ENCODE data around the gene SELENOV. TPM values are rescaled to one million over a fixed set of nuclear protein-coding genes. Genes with fewer than 3 reads are reported as not detected.

Gene SELENOV
- total and polyA plus RNA-seq, 12 donors: not detected

DNA sequence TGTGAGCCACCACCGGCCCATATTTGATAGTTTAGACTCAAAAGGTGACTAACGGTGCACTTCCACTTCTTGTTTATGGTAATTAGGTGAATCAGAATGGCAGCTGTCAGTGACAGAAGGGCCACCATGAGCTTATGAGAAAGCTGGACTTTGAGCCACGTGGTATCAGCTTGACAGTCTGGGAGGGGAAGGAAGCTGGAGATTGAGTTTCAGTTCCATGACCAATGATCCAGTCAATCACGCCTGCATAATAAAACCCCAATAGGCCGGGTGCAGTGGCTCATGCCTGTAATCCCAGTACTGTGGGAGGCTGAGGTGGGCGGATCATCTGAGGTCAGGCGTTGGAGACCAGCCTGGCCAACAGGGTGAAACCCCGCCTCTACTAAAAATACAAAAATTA is 9.6 kb downstream of the SELENOV start:
- no peaks in the 10 kb centered on the region for H3K36me3 ChIP-seq (replicated peaks in 1 of 2)
- H3K27me3 ChIP-seq: no peaks in the 10 kb centered on the region
- H3K27ac ChIP-seq: no peak overlapping the region
- DNase-seq: no peak
- H3K9me3 ChIP-seq (replicated peaks in 1 of 3): no peaks in the 10 kb centered on the region
- intact Hi-C loops (cut with DNase I): no loop called here
- 80 to 94% (median 85%) methylated on average over 7 to 8 of the region's 8 CpGs for WGBS, 4 donors
- H3K4me1 ChIP-seq (replicated peaks in 1 of 2): no peaks in the 10 kb centered on the region
- H3K4me3 ChIP-seq: no peak overlapping the region
- TF ChIP-seq, protein P1, sequence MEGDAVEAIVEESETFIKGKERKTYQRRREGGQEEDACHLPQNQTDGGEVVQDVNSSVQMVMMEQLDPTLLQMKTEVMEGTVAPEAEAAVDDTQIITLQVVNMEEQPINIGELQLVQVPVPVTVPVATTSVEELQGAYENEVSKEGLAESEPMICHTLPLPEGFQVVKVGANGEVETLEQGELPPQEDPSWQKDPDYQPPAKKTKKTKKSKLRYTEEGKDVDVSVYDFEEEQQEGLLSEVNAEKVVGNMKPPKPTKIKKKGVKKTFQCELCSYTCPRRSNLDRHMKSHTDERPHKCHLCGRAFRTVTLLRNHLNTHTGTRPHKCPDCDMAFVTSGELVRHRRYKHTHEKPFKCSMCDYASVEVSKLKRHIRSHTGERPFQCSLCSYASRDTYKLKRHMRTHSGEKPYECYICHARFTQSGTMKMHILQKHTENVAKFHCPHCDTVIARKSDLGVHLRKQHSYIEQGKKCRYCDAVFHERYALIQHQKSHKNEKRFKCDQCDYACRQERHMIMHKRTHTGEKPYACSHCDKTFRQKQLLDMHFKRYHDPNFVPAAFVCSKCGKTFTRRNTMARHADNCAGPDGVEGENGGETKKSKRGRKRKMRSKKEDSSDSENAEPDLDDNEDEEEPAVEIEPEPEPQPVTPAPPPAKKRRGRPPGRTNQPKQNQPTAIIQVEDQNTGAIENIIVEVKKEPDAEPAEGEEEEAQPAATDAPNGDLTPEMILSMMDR (IDR thresholded peaks at IDR 0.05): no peak
- TF ChIP-seq POLR2A (IDR thresholded peaks at IDR 0.05): no peak

DNA sequence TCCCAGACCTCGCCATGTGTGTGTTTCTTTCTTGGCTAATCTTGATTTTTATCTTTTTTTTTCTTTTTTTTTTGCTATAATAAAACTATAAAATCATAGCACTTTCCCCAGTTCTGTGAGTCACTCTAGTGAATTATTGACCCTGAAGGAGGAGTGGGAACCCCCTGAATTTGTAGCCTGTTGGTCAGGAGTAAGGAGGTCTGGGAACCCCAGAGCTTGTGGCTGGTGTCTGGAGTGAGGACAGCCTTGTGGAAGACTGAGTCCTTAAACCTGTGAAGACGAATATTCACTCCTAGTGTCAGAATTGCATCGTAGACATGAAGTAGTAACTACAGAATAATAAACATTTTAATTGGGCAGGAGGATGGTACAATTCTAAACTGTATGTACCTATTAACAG is 10.3 kb downstream of the SELENOV start:
- no peaks in the 10 kb centered on the region for H3K4me1 ChIP-seq (replicated peaks in 1 of 2)
- no peak for TF ChIP-seq POLR2A (IDR thresholded peaks at IDR 0.05)
- TF ChIP-seq, protein P1 (IDR thresholded peaks at IDR 0.05): no peak
- H3K27ac ChIP-seq: no peak overlapping the region
- WGBS, 4 donors: 91 to 99% (median 96%) methylated on average over 3 of the region's 3 CpGs
- H3K36me3 ChIP-seq (replicated peaks in 1 of 2): no peaks in the 10 kb centered on the region
- H3K9me3 ChIP-seq (replicated peaks in 1 of 3): no peaks in the 10 kb centered on the region
- intact Hi-C loops (cut with DNase I): no loop called here
- H3K4me3 ChIP-seq: no peak overlapping the region
- DNase-seq: no peak
- no peaks in the 10 kb centered on the region for H3K27me3 ChIP-seq

DNA sequence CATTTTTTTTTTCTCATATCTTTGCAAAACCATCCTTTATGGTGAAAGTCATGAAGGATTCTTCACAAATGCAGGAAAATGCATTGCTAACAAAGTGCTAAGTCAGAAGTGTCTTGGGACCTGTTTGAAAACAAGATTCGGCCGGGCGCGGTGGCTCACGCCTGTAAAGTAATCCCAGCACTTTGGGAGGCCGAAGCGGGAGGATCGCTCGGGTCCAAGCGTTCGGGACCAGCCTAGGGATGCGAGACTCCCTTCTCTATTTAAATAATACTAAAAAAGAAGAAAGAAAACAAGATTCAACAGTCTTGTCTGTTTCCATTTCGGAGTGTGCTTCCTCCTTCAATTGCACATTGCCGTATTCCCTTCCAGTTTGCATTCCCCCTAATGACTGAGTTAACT is 16.9 kb downstream of the SELENOV start:
- Histone ChIP-seq H3K9me3 (replicated peaks in 1 of 3) (no peaks in the 10 kb centered on the region), H3K36me3 (replicated peaks in 1 of 2) (no peaks in the 10 kb centered on the region), H3K4me1 (replicated peaks in 1 of 2) (peaks cover 9 to 17% of the 10 kb centered on the region in 2 donors), H3K27ac (peak overlapping the region in 4 of 5 donors; percentile 74 to 91 (median 85)), H3K27me3 (no peaks in the 10 kb centered on the region), H3K4me3 (peak overlapping the region; percentile 13 to 90 (median 48))
- WGBS, 4 donors: 27 to 44% (median 37%) methylated on average over 14 of the region's 14 CpGs
- intact Hi-C loops (cut with DNase I): loop anchor here (5.0 to 10.0 kb wide), 3 partner anchors 57 to 87 kb away; partner anchors contain the start of gene SUPT5H (in 1 of the 2)
- no peak for TF ChIP-seq POLR2A (IDR thresholded peaks at IDR 0.05)
- TF ChIP-seq, protein P1 (IDR thresholded peaks at IDR 0.05): no peak
- no peak for DNase-seq

DNA sequence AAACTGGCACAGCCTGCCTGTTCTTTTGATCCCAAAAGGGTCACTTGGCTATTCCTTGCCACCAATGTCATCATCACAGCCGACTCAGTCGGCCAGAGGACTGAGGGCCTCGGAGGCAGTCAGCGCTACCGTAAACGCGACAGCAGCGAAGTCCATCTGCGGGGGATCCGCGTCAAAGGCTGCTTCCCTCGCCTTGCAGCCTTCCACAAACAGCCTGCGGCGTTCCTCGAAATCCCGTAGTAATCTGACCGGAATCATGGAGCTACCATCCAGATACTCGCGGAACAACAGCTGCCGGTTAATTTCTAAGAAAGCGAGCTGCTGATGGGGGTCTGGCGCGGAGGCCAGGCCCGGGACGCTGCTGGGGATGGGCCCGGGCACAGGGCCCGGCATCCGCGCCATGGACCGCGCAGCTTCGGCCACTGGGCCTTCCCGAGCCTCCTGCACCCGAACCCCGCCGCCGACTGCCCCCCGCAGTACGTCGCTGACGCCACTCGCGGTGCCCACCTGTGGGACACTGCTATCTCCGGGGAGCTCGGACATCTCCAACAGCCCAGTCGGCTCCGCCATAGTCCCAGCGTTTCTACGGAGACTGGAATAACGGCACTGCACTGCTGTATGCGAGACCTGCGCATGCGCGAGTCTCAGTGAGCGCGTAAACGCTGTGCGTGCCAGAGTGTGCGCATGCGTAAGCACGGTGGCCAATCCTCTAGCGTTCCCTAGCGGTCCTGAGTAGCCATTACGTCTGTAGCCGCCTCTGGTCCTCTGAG is 17.5 kb downstream of the SELENOV start, which contains the start of gene EID2B:
Gene EID2B, minus strand, starts transcription at position 620 of the 770 bp plus-strand sequence. Its CDS starts 50 bp downstream, at position 570.
- Histone ChIP-seq H3K4me3 (peak within 1 kb of the TSS; percentile 13 to 90 (median 48)), H3K9me3 (replicated peaks in 1 of 3) (no peaks in the 10 kb centered on the region), H3K27me3 (no peaks in the 10 kb centered on the region), H3K27ac (peak within 1 kb of the TSS in 4 of 5 donors; percentile 74 to 91 (median 85)), H3K36me3 (replicated peaks in 1 of 2) (no peaks in the 10 kb centered on the region), H3K4me1 (replicated peaks in 1 of 2) (peaks cover 9 to 20% of the 10 kb centered on the region in 2 donors)
- intact Hi-C loops (cut with DNase I): loop anchor here (5.0 to 10.0 kb wide), 3 partner anchors 58 to 88 kb away; partner anchors contain the start of gene SUPT5H (in 1 of the 2)
- DNase-seq: peak; percentile 93 to 98 (median 97)
- TF ChIP-seq, protein P1 (IDR thresholded peaks at IDR 0.05): peak; percentile 89 to 100 (median 100)
- TF ChIP-seq POLR2A (IDR thresholded peaks at IDR 0.05): peak; percentile 46 to 83
- 0 to 1% (median 1%) methylated on average over 18 to 65 of the region's 65 CpGs for WGBS, 4 donors
